Activated gamma-delta T cell treated with anti-CD3 and anti-CD28 coated beads, Interleukin-2, amount 50 U/mL, for 16 hours (primary cell): Measurements from ENCODE around the gene BLTP3B.
"Not testable (repeated sequence)": the region's sequence is repeated elsewhere in the genome, so short reads cannot be mapped to it uniquely, and the experiment has no call there.

ENCODE experiments used
- DNase-seq: peaks from one replicate; pipeline ENCODE4 v3.0.0-alpha.2; 2020; ENCODE audit warnings: low read depth

The BLTP3B gene, protein sequence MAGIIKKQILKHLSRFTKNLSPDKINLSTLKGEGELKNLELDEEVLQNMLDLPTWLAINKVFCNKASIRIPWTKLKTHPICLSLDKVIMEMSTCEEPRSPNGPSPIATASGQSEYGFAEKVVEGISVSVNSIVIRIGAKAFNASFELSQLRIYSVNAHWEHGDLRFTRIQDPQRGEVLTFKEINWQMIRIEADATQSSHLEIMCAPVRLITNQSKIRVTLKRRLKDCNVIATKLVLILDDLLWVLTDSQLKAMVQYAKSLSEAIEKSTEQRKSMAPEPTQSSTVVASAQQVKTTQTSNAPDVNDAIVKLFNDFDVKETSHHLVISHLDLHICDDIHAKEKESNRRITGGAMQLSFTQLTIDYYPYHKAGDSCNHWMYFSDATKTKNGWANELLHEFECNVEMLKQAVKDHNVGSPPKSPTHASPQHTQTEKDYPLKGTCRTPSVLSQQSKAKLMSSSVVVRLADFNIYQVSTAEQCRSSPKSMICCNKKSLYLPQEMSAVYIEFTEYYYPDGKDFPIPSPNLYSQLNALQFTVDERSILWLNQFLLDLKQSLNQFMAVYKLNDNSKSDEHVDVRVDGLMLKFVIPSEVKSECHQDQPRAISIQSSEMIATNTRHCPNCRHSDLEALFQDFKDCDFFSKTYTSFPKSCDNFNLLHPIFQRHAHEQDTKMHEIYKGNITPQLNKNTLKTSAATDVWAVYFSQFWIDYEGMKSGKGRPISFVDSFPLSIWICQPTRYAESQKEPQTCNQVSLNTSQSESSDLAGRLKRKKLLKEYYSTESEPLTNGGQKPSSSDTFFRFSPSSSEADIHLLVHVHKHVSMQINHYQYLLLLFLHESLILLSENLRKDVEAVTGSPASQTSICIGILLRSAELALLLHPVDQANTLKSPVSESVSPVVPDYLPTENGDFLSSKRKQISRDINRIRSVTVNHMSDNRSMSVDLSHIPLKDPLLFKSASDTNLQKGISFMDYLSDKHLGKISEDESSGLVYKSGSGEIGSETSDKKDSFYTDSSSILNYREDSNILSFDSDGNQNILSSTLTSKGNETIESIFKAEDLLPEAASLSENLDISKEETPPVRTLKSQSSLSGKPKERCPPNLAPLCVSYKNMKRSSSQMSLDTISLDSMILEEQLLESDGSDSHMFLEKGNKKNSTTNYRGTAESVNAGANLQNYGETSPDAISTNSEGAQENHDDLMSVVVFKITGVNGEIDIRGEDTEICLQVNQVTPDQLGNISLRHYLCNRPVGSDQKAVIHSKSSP (N-terminal part only)

DNA sequence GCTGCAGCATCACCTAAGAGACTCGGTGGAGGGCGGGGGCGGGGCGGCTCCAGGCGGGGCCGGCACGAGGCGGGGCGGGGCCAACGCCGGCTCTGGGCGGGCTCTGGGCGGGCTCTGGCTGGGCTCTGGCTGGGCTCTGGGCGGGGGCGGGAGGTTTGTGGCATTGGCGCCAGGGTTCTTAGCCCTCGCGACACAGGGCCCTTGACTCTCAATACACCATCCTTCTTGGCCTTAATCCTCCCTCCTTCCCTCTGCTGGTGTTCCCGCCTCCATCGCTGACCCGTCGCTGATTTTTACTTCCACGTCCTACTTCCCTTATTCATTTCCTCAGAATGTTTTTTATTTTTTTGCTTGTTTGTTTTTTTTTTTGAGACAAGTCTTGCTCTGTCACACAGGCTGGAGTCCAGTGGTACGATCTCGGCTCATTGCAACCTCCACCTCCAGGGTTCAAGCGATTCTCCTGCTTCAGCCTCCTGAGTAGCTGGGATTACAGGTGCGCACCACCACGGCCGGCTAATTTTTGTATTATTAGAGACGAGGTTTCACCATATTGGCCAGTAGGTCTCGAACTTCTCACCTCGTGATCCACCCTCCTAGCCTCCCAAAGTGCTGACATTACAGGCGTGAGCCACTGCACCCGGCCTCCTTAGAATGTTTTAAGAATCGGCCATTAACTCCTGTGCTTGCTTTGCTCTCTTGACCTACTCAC is at the start of gene BLTP3B:
TSS of gene BLTP3B (minus strand) at position 24 of the 709 bp plus-strand sequence. CDS start 239 bp downstream, outside the sequence.
- DNase-seq = peak; percentile 85

DNA sequence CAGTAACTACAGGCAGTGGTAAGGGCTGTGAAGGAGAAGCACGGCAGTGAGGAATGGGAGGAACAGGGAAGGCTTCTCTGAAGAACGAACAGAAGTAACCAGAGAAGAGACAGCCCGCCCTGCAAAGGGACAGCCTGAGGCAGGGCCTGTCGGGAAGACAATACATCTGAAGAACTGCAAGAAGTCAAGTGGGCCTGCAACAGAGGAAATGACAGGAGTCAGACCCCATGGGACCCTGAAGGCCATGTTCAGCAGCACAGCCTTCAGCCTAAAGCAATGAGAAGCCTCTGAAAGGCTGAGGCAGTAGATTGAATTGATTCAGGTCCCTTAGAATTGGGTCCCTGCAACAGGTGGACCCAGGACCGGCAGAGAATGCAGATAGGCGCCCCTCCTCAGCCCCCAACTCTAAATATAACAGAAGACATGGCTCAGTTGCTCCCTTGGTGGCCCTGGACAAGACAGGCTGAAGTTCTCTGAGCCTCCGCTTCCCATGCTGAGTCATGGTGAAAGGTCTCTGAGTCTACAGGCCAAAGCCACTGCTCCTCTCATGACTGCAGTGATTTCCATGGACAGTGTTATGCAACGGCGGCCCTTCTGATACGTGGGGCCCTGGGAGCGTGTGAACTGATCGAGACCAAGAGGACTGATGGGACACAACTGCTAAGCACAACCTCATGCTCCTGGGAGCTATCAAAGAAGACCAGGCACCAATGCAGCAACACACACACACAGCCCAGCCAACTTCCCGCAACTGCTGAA is 47.1 kb upstream of the BLTP3B start:
- DNase-seq = no peak

GRCh38 chr12:100188888-100189635 is 46.4 kb upstream of the BLTP3B start:
- DNase-seq = not testable (repeated sequence)

- no peak for DNase-seq
Measured at GRCh38 chr12:100187857-100188519, 45.3 kb upstream of the BLTP3B start.

DNA sequence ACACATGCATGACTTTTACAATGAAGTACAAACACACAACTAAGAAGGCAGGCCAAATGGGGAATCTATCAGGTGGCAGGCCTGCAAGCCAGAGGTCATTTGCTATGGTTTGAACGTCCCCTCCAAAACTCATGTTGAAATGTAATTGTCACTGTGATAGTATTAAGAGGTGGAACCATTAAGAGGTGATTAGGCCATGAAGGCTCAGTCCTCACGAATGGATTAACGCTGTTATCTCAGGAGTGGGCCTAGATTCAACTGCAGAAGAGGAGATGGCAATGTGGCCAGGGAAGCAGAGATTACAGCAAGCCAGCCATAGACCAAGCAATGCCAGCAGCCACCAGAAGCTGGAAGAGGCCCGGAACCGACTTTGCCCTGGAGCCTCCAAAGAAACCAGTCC is 44.4 kb upstream of the BLTP3B start:
- no peak for DNase-seq

DNA sequence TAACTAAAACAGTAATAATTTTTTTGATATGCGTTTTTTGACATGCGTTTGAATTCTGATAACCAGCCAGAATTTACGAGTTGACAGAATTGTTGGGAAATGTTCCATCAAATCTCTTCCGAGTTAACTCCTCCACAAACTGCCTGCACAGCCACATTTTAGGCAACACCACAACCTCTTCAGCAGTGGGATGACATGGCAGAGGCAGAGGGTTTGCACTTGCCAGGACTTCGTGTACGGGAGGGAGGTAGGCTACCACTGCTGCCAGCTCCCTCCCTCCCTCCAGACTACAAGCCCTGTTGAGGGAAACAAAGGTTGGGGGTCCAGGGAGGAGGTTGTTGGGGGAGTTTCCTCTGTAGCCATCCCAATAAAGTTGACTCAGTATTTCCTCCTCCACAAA is 43.4 kb upstream of the BLTP3B start:
- DNase-seq = no peak

DNA sequence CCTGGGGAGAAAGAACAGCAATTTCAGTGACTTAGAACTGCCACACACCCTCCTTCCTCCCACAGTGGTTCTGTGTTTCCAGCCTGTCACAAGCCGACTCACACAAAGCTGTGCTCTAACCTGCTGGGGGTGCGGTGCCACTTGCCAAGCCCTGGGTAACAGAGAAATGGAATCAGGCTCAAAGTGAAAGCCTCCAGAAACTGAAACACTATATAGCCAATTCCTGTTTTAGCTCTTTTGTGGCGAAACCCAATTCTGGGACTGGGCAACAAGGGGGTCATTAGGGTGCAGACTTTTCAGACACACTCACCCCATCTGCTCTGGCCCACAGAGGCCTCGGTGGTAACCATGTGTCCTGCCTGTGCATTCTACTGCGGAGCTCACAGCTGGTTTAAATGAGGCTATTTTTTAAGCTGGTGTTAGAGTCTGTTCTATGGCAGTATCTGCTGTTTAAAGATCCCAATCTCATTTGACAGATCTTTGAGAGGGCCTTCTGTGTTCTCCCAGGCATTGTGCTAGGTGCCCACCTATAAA is 42.8 kb upstream of the BLTP3B start:
- DNase-seq = no peak

GRCh38 chr12:100184549-100185145 is 42.0 kb upstream of the BLTP3B start:
- DNase-seq = no peak

- DNase-seq = no peak
Measured at GRCh38 chr12:100179252-100179651, 36.6 kb upstream of the BLTP3B start.

- not testable (repeated sequence) for DNase-seq
Measured at GRCh38 chr12:100176493-100176892, 33.8 kb upstream of the BLTP3B start.

GRCh38 chr12:100174495-100174894 is 31.8 kb upstream of the BLTP3B start:
- DNase-seq = no peak

DNA sequence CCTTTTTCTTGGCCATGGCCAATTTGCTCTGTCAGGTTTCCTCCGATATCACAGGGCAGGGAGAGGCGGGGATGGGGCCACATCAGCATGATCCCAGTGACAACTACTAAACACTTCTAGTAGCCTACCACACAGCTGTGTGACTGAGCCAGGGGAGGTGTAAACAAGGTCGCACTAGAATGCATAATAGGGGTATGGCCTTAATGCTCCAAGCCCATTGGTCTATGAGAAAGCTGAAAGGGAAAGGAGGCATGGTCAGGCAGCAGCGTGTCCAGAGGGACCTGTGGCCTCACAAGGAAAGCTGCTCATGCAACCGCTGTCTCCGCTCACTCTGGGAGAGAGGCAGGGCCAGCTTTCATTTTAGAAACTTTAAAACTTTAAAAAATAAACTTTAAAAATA is 30.4 kb upstream of the BLTP3B start:
- DNase-seq = no peak

DNA sequence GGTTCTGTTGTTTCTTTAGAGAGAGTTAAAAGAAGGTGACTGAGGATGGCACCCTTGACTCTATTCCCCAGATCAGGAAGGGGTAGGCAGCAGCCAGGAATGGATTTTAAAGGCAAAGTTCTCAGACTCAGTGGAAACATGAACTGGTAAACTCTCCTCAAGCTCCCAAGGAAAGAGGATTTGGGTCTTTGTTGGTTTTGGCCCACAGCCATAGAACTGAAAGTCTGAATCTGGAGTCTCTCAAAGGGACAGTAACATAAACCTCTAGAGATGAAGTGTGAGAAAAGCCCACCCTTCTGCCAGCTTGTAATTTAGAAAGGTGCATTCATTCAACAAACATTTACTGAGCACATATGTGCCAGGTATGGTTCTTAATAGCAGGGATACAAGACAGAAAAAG is 28.6 kb upstream of the BLTP3B start:
- no peak for DNase-seq

- DNase-seq = no peak
Measured at GRCh38 chr12:100170313-100170858, 27.7 kb upstream of the BLTP3B start.

DNA sequence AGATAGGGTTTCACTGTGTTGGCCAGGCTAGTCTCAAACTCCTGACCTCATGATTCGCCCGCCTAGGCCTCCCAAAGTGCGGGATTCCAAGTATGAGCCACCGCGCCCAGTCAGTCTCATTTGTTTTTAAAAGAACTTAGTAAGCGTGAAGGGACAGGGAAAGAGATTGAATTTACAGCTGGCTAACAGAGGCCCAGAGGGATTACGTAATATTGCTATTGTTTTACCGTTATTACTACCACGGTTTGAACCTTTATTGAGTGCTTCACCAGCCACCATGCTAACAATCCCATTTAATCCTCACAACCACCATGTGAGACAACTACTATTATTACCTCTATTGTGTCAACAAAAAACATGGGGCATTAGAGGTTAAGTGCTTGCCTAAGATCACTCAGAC is 26.7 kb upstream of the BLTP3B start:
- DNase-seq = no peak

DNA sequence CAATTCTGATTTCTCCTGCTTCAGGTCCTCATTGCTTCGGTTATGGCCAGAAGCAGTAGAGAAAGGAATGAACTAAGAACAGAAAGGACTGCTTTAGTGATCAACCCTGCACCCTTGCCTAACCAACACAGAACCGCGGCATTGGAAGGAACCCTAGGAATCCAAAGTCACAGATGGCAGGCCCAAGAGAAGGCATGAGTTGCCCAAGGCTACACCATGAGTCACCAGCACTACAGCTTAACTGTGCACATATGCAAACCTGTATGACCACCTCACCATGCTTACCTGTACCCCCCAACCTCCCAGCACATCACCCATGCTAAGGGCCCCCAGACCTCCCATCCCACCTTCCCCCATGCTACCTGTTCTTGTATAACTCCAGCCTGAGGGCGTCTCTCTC is 25.9 kb upstream of the BLTP3B start:
- no peak for DNase-seq

GRCh38 chr12:100166232-100166631 is 23.6 kb upstream of the BLTP3B start:
- no peak for DNase-seq

DNA sequence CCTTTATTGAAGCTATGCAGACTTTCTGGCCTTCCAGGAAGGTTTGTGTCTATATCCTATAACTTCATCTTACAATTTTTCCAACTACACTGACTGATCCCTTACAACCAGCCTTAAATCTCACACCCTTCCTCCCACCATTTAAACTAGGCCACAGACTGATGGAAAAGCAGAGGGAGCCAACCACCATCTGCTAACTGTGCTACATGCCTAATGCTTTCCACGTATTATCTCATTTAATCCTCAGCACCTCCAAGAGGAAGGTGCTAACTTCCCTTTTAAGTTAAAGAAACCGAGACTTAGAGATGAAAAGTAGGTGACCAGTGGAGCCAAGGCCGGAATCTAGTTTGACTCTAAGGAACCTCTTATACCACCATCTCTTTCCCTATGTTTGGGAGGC is 22.7 kb upstream of the BLTP3B start:
- DNase-seq = no peak
